GM12865 (cell line): ENCODE data around the gene TRNT1.

Experiments used
- DNase-seq: peaks from one replicate; pipeline ENCODE4 v3.0.0; 2010; ENCODE audit warnings: low read depth
- H3K4me3 ChIP-seq: 2 replicates; pipeline ENCODE4 v1.5.1; 2011; ENCODE audit warnings: mild to moderate bottlenecking, low read depth, low read length, control low read depth
- CTCF ChIP-seq: IDR thresholded peaks from 2 replicates; pipeline ENCODE4 v1.5.1; 2011; ENCODE audit warnings: low read length, control low read depth, low read depth, inconsistent platforms; ENCODE audit not compliant: insufficient read depth; ENCODE audit errors: missing control alignments

The TRNT1 gene

DNA sequence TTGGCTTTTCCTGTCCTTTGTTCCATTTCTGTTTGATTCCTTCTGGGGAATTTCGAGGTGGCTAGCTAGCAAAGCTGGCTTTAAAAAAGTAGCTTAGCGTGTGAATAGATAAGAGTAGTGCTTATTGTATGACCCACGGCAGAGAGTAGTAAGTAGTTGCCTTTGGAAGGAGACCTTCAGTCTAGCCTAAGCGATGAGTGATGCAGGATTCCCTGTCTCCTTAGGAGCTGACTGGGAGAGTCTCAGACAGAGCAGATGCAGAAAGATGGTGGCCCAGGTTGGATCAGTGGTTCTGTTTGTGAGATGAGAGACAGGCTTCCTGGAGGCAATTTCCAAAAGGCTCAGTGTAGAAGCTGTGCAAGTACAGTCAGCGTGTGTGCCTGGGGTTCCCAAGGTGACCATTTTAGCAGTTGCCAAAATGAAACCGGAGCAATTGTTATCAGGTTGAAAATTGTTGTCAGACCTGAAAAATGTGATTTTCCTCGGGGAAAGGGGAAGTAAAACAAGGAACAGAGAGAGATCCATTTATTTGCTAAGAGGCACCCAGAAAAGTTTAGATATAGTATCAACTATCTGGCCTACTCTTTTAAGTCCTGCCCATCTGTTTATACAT, 15.9 kb upstream of the TRNT1 start:
- peak; percentile 31 for DNase-seq
- no peak for TF ChIP-seq CTCF
- no peak overlapping the region for H3K4me3 ChIP-seq

GRCh38 chr3:3113042-3113709, 13.6 kb upstream of the TRNT1 start:
- no peak for DNase-seq
- TF ChIP-seq CTCF, result no peak
- H3K4me3 ChIP-seq, result no peak overlapping the region

- no peak for TF ChIP-seq CTCF
- no peak for DNase-seq
- H3K4me3 ChIP-seq, result no peak overlapping the region
Observed at GRCh38 chr3:3117651-3118050, 9.1 kb upstream of the TRNT1 start.

GRCh38 chr3:3119393-3119851, 7.3 kb upstream of the TRNT1 start:
- no peak for TF ChIP-seq CTCF
- peak; percentile 39 for DNase-seq
- H3K4me3 ChIP-seq, result no peak overlapping the region

DNA sequence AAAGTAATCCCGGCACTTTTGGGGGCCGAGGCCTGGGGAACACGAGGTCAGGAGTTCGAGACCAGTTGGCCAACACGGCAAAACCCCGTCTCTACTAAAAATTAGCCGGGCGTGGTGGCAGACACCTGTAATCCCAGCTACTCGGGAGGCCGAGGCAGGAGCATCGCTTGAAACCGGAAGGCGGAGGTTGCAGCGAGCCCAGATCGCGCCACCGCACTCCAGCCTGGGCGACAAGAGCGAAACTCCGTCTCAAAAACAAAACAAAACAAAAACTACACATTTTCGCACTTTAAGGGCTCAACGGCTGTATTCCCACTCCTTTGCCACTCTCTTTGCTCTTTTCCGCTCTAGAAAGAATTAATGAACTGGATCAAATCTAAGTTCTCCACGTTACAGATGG, 763 bp upstream of the TRNT1 start:
- peak overlapping the region; percentile 78 for H3K4me3 ChIP-seq
- no peak for DNase-seq
- TF ChIP-seq CTCF, result no peak

GRCh38 chr3:3127432-3128010, 781 bp downstream of the TRNT1 start:
- peak; percentile 53 for DNase-seq
- no peak for TF ChIP-seq CTCF

More at GRCh38 chr3:3127432-3128010, 781 bp downstream of the TRNT1 start:
- H3K4me3 ChIP-seq, result peak overlapping the region; percentile 78
